OCI-M1 (cell line): ENCODE measurements around the gene DES.

Source experiments
- DNase-seq: peaks from one replicate; lab custom pipeline; 2025; lab: John Stamatoyannopoulos, UW

The DES gene

GRCh38 chr2:219453671-219454590 is 35.8 kb downstream of the DES start:
- no peak for DNase-seq

- no peak for DNase-seq
Measured at GRCh38 chr2:219455581-219455980, 37.4 kb downstream of the DES start.

GRCh38 chr2:219457784-219458369 is 39.7 kb downstream of the DES start:
- DNase-seq, result peak; percentile 38

GRCh38 chr2:219458996-219459395 is 40.8 kb downstream of the DES start:
- DNase-seq, result no peak

GRCh38 chr2:219459460-219460311 is 41.5 kb downstream of the DES start:
- peak; percentile 80 for DNase-seq

- DNase-seq, result no peak
Measured at GRCh38 chr2:219460424-219460926, 42.3 kb downstream of the DES start.

- no peak for DNase-seq
Measured at GRCh38 chr2:219461047-219461514, 42.9 kb downstream of the DES start.

- no peak for DNase-seq
Measured at GRCh38 chr2:219461669-219462068, 43.5 kb downstream of the DES start.

- DNase-seq, result no peak
Measured at GRCh38 chr2:219462349-219462748, 44.2 kb downstream of the DES start.

GRCh38 chr2:219464286-219465032 is 46.3 kb downstream of the DES start:
- no peak for DNase-seq

- DNase-seq, result no peak
Measured at GRCh38 chr2:219465659-219466561, 47.7 kb downstream of the DES start.

GRCh38 chr2:219466816-219467735 is 48.9 kb downstream of the DES start:
- no peak for DNase-seq

GRCh38 chr2:219467736-219468075 is 49.5 kb downstream of the DES start:
- no peak for DNase-seq

GRCh38 chr2:219468410-219469185 is 50.4 kb downstream of the DES start:
- DNase-seq, result no peak

GRCh38 chr2:219469186-219469724 is 51.1 kb downstream of the DES start:
- peak; percentile 51 for DNase-seq

- no peak for DNase-seq
Measured at GRCh38 chr2:219470429-219470828, 52.3 kb downstream of the DES start.

- DNase-seq, result no peak
Measured at GRCh38 chr2:219471476-219472371, 53.5 kb downstream of the DES start.
